Kidney (tissue), 14 donors: Measurements from ENCODE around the gene PIM3. TPM values are rescaled to one million over a fixed set of nuclear protein-coding genes. Genes with fewer than 3 reads are reported as not detected.

Experiments used
- DNase-seq, 5 donors: peaks; one replicate each; pipeline ENCODE4 v3.0.0-alpha.2; 2013 to 2020
- FAIRE-seq: peaks from 2 replicates; lab custom pipeline; 2012; peaks lifted over from hg19 to GRCh38; lab: Jason Lieb, UNC
- H3K27ac ChIP-seq, 2 donors: one replicate each; pipeline ENCODE4 v1.7.0; 2013; ENCODE audit warnings: low read depth in 2 of 2, low read length in 2 of 2, inconsistent platforms in 1 of 2
- H3K27me3 ChIP-seq: one replicate; pipeline ENCODE4 v1.7.1; 2013; ENCODE audit warnings: low read length, inconsistent platforms; ENCODE audit not compliant: control insufficient read depth, insufficient read depth
- H3K36me3 ChIP-seq, 3 donors: one replicate each; pipeline versions ENCODE4 v1.7.0 to v1.7.1; 2013; ENCODE audit warnings: low read length in 3 of 3, control low read depth in 1 of 3, inconsistent platforms in 1 of 3; ENCODE audit not compliant: insufficient read depth in 3 of 3, control insufficient read depth in 2 of 3
- H3K4me1 ChIP-seq, 3 donors: one replicate each; pipeline versions ENCODE4 v1.7.0 to v1.7.1; 2013; ENCODE audit warnings: low read length in 3 of 3, inconsistent platforms in 1 of 3, low read depth in 1 of 3; ENCODE audit not compliant: control insufficient read depth in 2 of 3, insufficient read depth in 2 of 3
- H3K4me3 ChIP-seq, 3 donors: one replicate each; pipeline versions ENCODE4 v1.7.0 to v1.8.1; 2013; ENCODE audit warnings: low read length in 3 of 3, control low read depth in 1 of 3, inconsistent platforms in 1 of 3
- H3K9ac ChIP-seq, 3 donors: one replicate each; pipeline versions ENCODE4 v1.7.0 to v1.7.1; 2013; ENCODE audit warnings: low read length in 3 of 3, control low read depth in 1 of 3, inconsistent platforms in 1 of 3
- H3K9me3 ChIP-seq, 3 donors: one replicate each; pipeline versions ENCODE4 v1.7.0 to v1.7.1; 2013; ENCODE audit warnings: low read length in 3 of 3, control low read depth in 1 of 3, inconsistent platforms in 1 of 3; ENCODE audit not compliant: control insufficient read depth in 2 of 3, insufficient read depth in 1 of 3
- CTCF ChIP-seq: IDR thresholded peaks from 3 replicates; pipeline ENCODE4 v1.5.1; 2012; ENCODE audit warnings: mild to moderate bottlenecking, moderate library complexity, borderline replicate concordance; ENCODE audit not compliant: insufficient read depth; ENCODE audit errors: extremely low read depth
- intact Hi-C: fragments of 100-400 bp; cut with DNase I; formaldehyde crosslinking; loops from one replicate; pipeline ENCODE4 v1.11.1; 2022
- polyA plus RNA-seq: library from polyadenylated mRNA; stranded (reverse); fragments of 350-450 nt; fragmentation: Illumina TruSeq; extraction: RNeasy Lipid Tissue Mini Kit (QIAGEN cat#74804); gene quantifications from one replicate; pipeline ENCODE4 v1.2.3, GENCODE V29; 2014; ENCODE audit warnings: low read depth, low replicate concordance; ENCODE audit not compliant: insufficient read depth
- total RNA-seq: library from RNA; stranded (reverse); fragmentation: NEBNext Ultra II Directional; extraction: Animal tissue kit (Norgen Biotek cat#: 25700); gene quantifications from one replicate; pipeline ENCODE4 v1.2.1, GENCODE V29; 2021
- donor health status: control.
- donor health status: control.
- donor health status: control.
- donor health status: control.
- donor health status: control.
- donor health status: DM: yes; HTN: yes; CAD: no.
- donor health status: Normal renal cell carcinoma (clear cell type).

PIM3 gene
- total and polyA plus RNA-seq, 2 donors from 2014 or later: 96.5 to 107 TPM

- H3K4me3 ChIP-seq: no peak overlapping the region
- no peaks in the 10 kb centered on the region for H3K9me3 ChIP-seq
- H3K27me3 ChIP-seq: no peaks in the 10 kb centered on the region
- H3K4me1 ChIP-seq: peaks cover 0 to 52% (median 25%) of the 10 kb centered on the region in 3 donors
- intact Hi-C loops: no loop called here
- DNase-seq (peak; percentile 88 to 98 (median 91)), FAIRE-seq (no peak)
- peak overlapping the region in 1 of 3 donors; percentile 84 for H3K9ac ChIP-seq
- H3K27ac ChIP-seq: peak overlapping the region; percentile 98 to 99
- TF ChIP-seq CTCF: no peak
- H3K36me3 ChIP-seq: no peaks in the 10 kb centered on the region
Measured at GRCh38 chr22:49951000-49951677, 9.4 kb upstream of the PIM3 start.

GRCh38 chr22:49951678-49951985 is 8.9 kb upstream of the PIM3 start:
- no peak for DNase-seq
- H3K9me3 ChIP-seq: no peaks in the 10 kb centered on the region
- no peak for TF ChIP-seq CTCF
- no peaks in the 10 kb centered on the region for H3K27me3 ChIP-seq
- no peak for FAIRE-seq
- peak overlapping the region; percentile 98 to 99 for H3K27ac ChIP-seq
- H3K9ac ChIP-seq: peak overlapping the region in 1 of 3 donors; percentile 84
- no peak overlapping the region for H3K4me3 ChIP-seq
- intact Hi-C loops: no loop called here
- peaks cover 0 to 52% (median 25%) of the 10 kb centered on the region in 3 donors for H3K4me1 ChIP-seq
- H3K36me3 ChIP-seq: no peaks in the 10 kb centered on the region

GRCh38 chr22:49951986-49952896 is 8.3 kb upstream of the PIM3 start:
- FAIRE-seq: no peak
- intact Hi-C loops: no loop called here

More at GRCh38 chr22:49951986-49952896, 8.3 kb upstream of the PIM3 start:
- H3K36me3 ChIP-seq: no peaks in the 10 kb centered on the region
- no peaks in the 10 kb centered on the region for H3K9me3 ChIP-seq
- H3K9ac ChIP-seq: peak overlapping the region in 2 of 3 donors; percentile 11 to 84
- peak in 3 of 5 donors; percentile 49 to 74 (median 62) for DNase-seq
- H3K4me1 ChIP-seq: peaks cover 0 to 52% (median 25%) of the 10 kb centered on the region in 3 donors
- no peaks in the 10 kb centered on the region for H3K27me3 ChIP-seq
- H3K4me3 ChIP-seq: no peak overlapping the region
- peak overlapping the region; percentile 98 to 99 for H3K27ac ChIP-seq
- no peak for TF ChIP-seq CTCF
